HG03378 (cell line): ENCODE measurements around the gene SHISAL1.

Experiments used
- ATAC-seq: cut with Tn5 transposase; IDR thresholded peaks from one replicate; pipeline ENCODE4 v1.9.1; 2021; ENCODE audit warnings: mild to moderate bottlenecking, moderate library complexity; ENCODE audit not compliant: unreplicated experiment

Gene SHISAL1

GRCh38 chr22:44197271-44197670 is 115.5 kb downstream of the SHISAL1 start:
- ATAC-seq: no peak

- ATAC-seq: no peak
Observed at GRCh38 chr22:44196731-44197131, 116.0 kb downstream of the SHISAL1 start.

GRCh38 chr22:44196241-44196640 is 116.5 kb downstream of the SHISAL1 start:
- ATAC-seq: no peak

GRCh38 chr22:44195189-44195871 is 117.4 kb downstream of the SHISAL1 start:
- no peak for ATAC-seq

- no peak for ATAC-seq
Observed at GRCh38 chr22:44194569-44194968, 118.2 kb downstream of the SHISAL1 start.
